Measurements from ENCODE around the gene CEP78. TPM values are rescaled to one million over a fixed set of nuclear protein-coding genes. Genes with fewer than 3 reads are reported as not detected.

The CEP78 gene
- total RNA-seq, 2 experiments from 2014 or later = 10.5 to 12.1 TPM

GRCh38 chr9:78207901-78208300, 28.0 kb upstream of the CEP78 start:
- intact Hi-C loops (cut with DNase I, micrococcal nuclease) = no loop called here
- DNase-seq (no peak), ATAC-seq (ENCODE audit: poor library complexity) (no peak)
- Mint-ChIP-seq H3K4me1 (ENCODE audit: low read depth) (peaks cover 53% of the 10 kb centered on the region), H3K36me3 (ENCODE audit: low read depth) (peaks cover 28% of the 10 kb centered on the region), H3K4me3 (no peak overlapping the region), H3K9me3 (peaks cover 8% of the 10 kb centered on the region), H3K27me3 (no peaks in the 10 kb centered on the region), H3K27ac (no peak overlapping the region)
- H3K27me3 ChIP-seq (ENCODE audit: control insufficient read depth in 1 of 2, insufficient read depth in 2 of 2, low read length in 2 of 2) = no peaks in the 10 kb centered on the region
- H3K27ac ChIP-seq (ENCODE audit: low read depth in 1 of 2, low read length in 2 of 2) = no peak overlapping the region
- H3K9me3 ChIP-seq (ENCODE audit: control insufficient read depth in 1 of 2, insufficient read depth in 1 of 2, low read length in 2 of 2) = peaks cover 5 to 19% of the 10 kb centered on the region in 2 experiments
- H3K4me3 ChIP-seq (ENCODE audit: low read length) = no peak overlapping the region
- ChIA-PET CTCF (no interaction called here), POLR2A (interaction anchor here (0.8 kb wide), 1 partner anchor 133 kb away, joined by 3 read pairs; no protein-coding TSS in a partner anchor)
- peaks cover 26% of the 10 kb centered on the region for H3K4me1 ChIP-seq (ENCODE audit: insufficient read depth, low read length)
- TF ChIP-seq CTCF (IDR thresholded peaks at IDR 0.05) = no peak
- H3K36me3 ChIP-seq (ENCODE audit: insufficient read depth, low read length) = no peaks in the 10 kb centered on the region

GRCh38 chr9:78209127-78209526, 26.7 kb upstream of the CEP78 start:
- no peak for TF ChIP-seq CTCF (IDR thresholded peaks at IDR 0.05)
- H3K4me1 ChIP-seq (ENCODE audit: insufficient read depth, low read length) = peaks cover 26% of the 10 kb centered on the region
- Mint-ChIP-seq H3K27me3 (no peaks in the 10 kb centered on the region), H3K4me3 (no peak overlapping the region), H3K4me1 (ENCODE audit: low read depth) (peaks cover 58% of the 10 kb centered on the region), H3K36me3 (ENCODE audit: low read depth) (peaks cover 16% of the 10 kb centered on the region), H3K9me3 (peaks cover 8% of the 10 kb centered on the region), H3K27ac (peak overlapping the region; percentile 9)
- ChIA-PET CTCF (no interaction called here), POLR2A (no interaction called here)
- DNase-seq (no peak), ATAC-seq (ENCODE audit: poor library complexity) (no peak)
- H3K27ac ChIP-seq (ENCODE audit: low read depth in 1 of 2, low read length in 2 of 2) = no peak overlapping the region
- H3K4me3 ChIP-seq (ENCODE audit: low read length) = no peak overlapping the region
- no peaks in the 10 kb centered on the region for H3K36me3 ChIP-seq (ENCODE audit: insufficient read depth, low read length)
- peaks cover 5 to 10% of the 10 kb centered on the region in 2 experiments for H3K9me3 ChIP-seq (ENCODE audit: control insufficient read depth in 1 of 2, insufficient read depth in 1 of 2, low read length in 2 of 2)
- intact Hi-C loops (cut with DNase I, micrococcal nuclease) = no loop called here
- H3K27me3 ChIP-seq (ENCODE audit: control insufficient read depth in 1 of 2, insufficient read depth in 2 of 2, low read length in 2 of 2) = no peaks in the 10 kb centered on the region

- peak overlapping the region; percentile 2 for H3K4me3 ChIP-seq (ENCODE audit: low read length)
- ATAC-seq (ENCODE audit: poor library complexity) = peak; percentile 63
- Mint-ChIP-seq H3K4me1 (ENCODE audit: low read depth) (peaks cover 53% of the 10 kb centered on the region), H3K27me3 (no peaks in the 10 kb centered on the region), H3K9me3 (peaks cover 2% of the 10 kb centered on the region), H3K27ac (peak overlapping the region; percentile 84), H3K4me3 (peak overlapping the region; percentile 55), H3K36me3 (ENCODE audit: low read depth) (peaks cover 7% of the 10 kb centered on the region)
- H3K4me1 ChIP-seq (ENCODE audit: insufficient read depth, low read length) = peaks cover 26% of the 10 kb centered on the region
- H3K27ac ChIP-seq (ENCODE audit: low read depth in 1 of 2, low read length in 2 of 2) = peak overlapping the region; percentile 18 to 63
- H3K27me3 ChIP-seq (ENCODE audit: control insufficient read depth in 1 of 2, insufficient read depth in 2 of 2, low read length in 2 of 2) = no peaks in the 10 kb centered on the region
- CTCF ChIA-PET = no interaction called here
- H3K36me3 ChIP-seq (ENCODE audit: insufficient read depth, low read length) = no peaks in the 10 kb centered on the region
- POLR2A ChIA-PET = interaction anchor here (0.7 to 2.0 kb wide), 12 partner anchors 10 to 234 kb away, joined by 3 to 24 read pairs (median 5); partner anchors contain the start of genes GNAQ and PSAT1
- peak in 4 of 14 experiments; percentile 18 to 72 (median 48) for DNase-seq
- no peaks in the 10 kb centered on the region for H3K9me3 ChIP-seq (ENCODE audit: control insufficient read depth in 1 of 2, insufficient read depth in 1 of 2, low read length in 2 of 2)
- TF ChIP-seq CTCF (IDR thresholded peaks at IDR 0.05) = no peak
- intact Hi-C loops (cut with DNase I, micrococcal nuclease) = loop anchor here (5.0 to 10.0 kb wide), 5 partner anchors 94 to 779 kb away; partner anchors contain the start of gene GNAQ (in 1 of the 2)
Measured at GRCh38 chr9:78210841-78211301, 25.0 kb upstream of the CEP78 start.
